IMR-90 (cell line): ENCODE measurements around the gene SOBP. TPM values are rescaled to one million over a fixed set of nuclear protein-coding genes. Genes with fewer than 3 reads are reported as not detected.

Experiments used
- ATAC-seq: fragments of 200-7000 bp; cut with Tn5 transposase; 2 replicates; pipeline ENCODE4 v1.9.1; 2020; ENCODE audit warnings: low read depth, mild to moderate bottlenecking, moderate library complexity
- BruUV-seq: library from RNA; stranded (reverse); fragments of 400-500 nt; replicated peaks from 2 replicates; lab custom pipeline; 2021; lab: Mats Ljungman, UMichigan
- CTCF ChIA-PET: fragments of 300-600 bp; formaldehyde crosslinking; extraction: SDS; loops from one replicate; lab custom pipeline; 2021; ENCODE audit warnings: antibody characterized with exemption; lab: Yijun Ruan, JAX
- POLR2A ChIA-PET: fragments of 300-600 bp; sonication (Branson Sonifier 250); formaldehyde crosslinking; loops from one replicate; lab custom pipeline; 2022; ENCODE audit warnings: antibody characterized with exemption; ENCODE audit not compliant: unreplicated experiment; lab: Charles Lee
- DNase-seq: peaks from one replicate; pipeline ENCODE4 v3.0.0; 2013
- H2AFZ ChIP-seq: replicated peaks from 2 replicates; pipeline ENCODE3; 2013; ENCODE audit warnings: low read length, mild to moderate bottlenecking; ENCODE audit not compliant: poor library complexity
- H2AK5ac ChIP-seq: 2 replicates; pipeline ENCODE4 v1.6.1; 2013; ENCODE audit warnings: low read depth, low read length, inconsistent platforms
- H2AK9ac ChIP-seq: replicated peaks from 2 replicates; pipeline ENCODE3; 2013; ENCODE audit warnings: mild to moderate bottlenecking, low read depth, low read length, moderate library complexity; ENCODE audit not compliant: poor library complexity
- H2BK120ac ChIP-seq: 2 replicates; pipeline ENCODE4 v1.6.1; 2013; ENCODE audit warnings: low read depth, low read length, inconsistent platforms
- H2BK15ac ChIP-seq: 3 replicates; pipeline ENCODE4 v1.6.1; 2013; ENCODE audit warnings: low read depth, low read length, inconsistent platforms
- H2BK20ac ChIP-seq: 2 replicates; pipeline ENCODE4 v1.6.1; 2013; ENCODE audit warnings: low read depth, mild to moderate bottlenecking, inconsistent platforms, low read length, moderate library complexity
- H2BK5ac ChIP-seq: 2 replicates; pipeline ENCODE4 v1.6.1; 2013; ENCODE audit warnings: mild to moderate bottlenecking, low read depth, low read length, inconsistent platforms; ENCODE audit not compliant: poor library complexity, severe bottlenecking
- H3K14ac ChIP-seq: replicated peaks from 2 replicates; pipeline ENCODE4 v1.6.1; 2013; ENCODE audit warnings: low read depth, low read length, inconsistent platforms
- H3K18ac ChIP-seq: 2 replicates; pipeline ENCODE4 v1.6.1; 2013; ENCODE audit warnings: low read depth, low read length, control low read depth
- H3K23ac ChIP-seq: 2 replicates; pipeline ENCODE4 v1.6.1; 2013; ENCODE audit warnings: low read depth, low read length, inconsistent platforms
- H3K27ac ChIP-seq: 2 replicates; pipeline ENCODE4 v1.5.1; 2013; ENCODE audit warnings: mild to moderate bottlenecking, control low read depth, low read length; ENCODE audit not compliant: insufficient read depth
- H3K27me3 ChIP-seq: 2 replicates; pipeline ENCODE4 v1.6.1; 2013; ENCODE audit warnings: low read length; ENCODE audit not compliant: control insufficient read depth, insufficient read depth
- H3K36me3 ChIP-seq: 2 replicates; pipeline ENCODE4 v1.6.1; 2013; ENCODE audit warnings: low read length, mixed read lengths; ENCODE audit not compliant: control insufficient read depth, insufficient read depth
- H3K4ac ChIP-seq: 2 replicates; pipeline ENCODE4 v1.6.1; 2013; ENCODE audit warnings: low read depth, low read length, inconsistent platforms
- H3K4me1 ChIP-seq: 2 replicates; pipeline ENCODE4 v1.6.1; 2013; ENCODE audit warnings: low read length, mixed read lengths; ENCODE audit not compliant: control insufficient read depth, insufficient read depth
- H3K4me2 ChIP-seq: 2 replicates; pipeline ENCODE4 v1.6.1; 2013; ENCODE audit warnings: low read depth, mild to moderate bottlenecking, control low read depth, low read length, moderate library complexity
- H3K4me3 ChIP-seq: 2 replicates; pipeline ENCODE4 v1.5.1; 2013; ENCODE audit warnings: low read depth, mild to moderate bottlenecking, control low read depth, low read length, moderate library complexity; ENCODE audit not compliant: insufficient read depth
- H3K56ac ChIP-seq: 2 replicates; pipeline ENCODE4 v1.6.1; 2013; ENCODE audit warnings: low read length, inconsistent platforms; ENCODE audit not compliant: insufficient read depth; ENCODE audit errors: extremely low read depth
- H3K79me1 ChIP-seq, 2 experiments: 2 replicates each; pipeline ENCODE4 v1.6.1; 2013; ENCODE audit warnings: low read length in 2 of 2, inconsistent platforms in 1 of 2, low read depth in 1 of 2
- H3K9ac ChIP-seq: 2 replicates; pipeline ENCODE4 v1.6.1; 2013; ENCODE audit warnings: low read depth, low read length, control low read depth
- H3K9me1 ChIP-seq: 2 replicates; pipeline ENCODE4 v1.6.1; 2013; ENCODE audit warnings: low read length, inconsistent platforms; ENCODE audit not compliant: insufficient read depth
- H3K9me3 ChIP-seq: 2 replicates; pipeline ENCODE4 v1.6.1; 2013; ENCODE audit warnings: low read length; ENCODE audit not compliant: control insufficient read depth, insufficient read depth
- H4K20me1 ChIP-seq: 2 replicates; pipeline ENCODE4 v1.6.1; 2013; ENCODE audit warnings: low read length, inconsistent platforms; ENCODE audit not compliant: insufficient read depth
- H4K5ac ChIP-seq: 2 replicates; pipeline ENCODE4 v1.6.1; 2013; ENCODE audit warnings: mild to moderate bottlenecking, low read depth, low read length, control low read depth
- H4K8ac ChIP-seq, 2 experiments: 2 replicates each; pipeline ENCODE4 v1.6.1; 2013; ENCODE audit warnings: low read depth in 2 of 2, low read length in 2 of 2, control low read depth in 1 of 2, inconsistent platforms in 1 of 2
- H4K91ac ChIP-seq: 2 replicates; pipeline ENCODE4 v1.6.1; 2013; ENCODE audit warnings: low read depth, low read length, inconsistent platforms; ENCODE audit not compliant: insufficient read depth
- BHLHE40 ChIP-seq: fragments of 150-350 bp; IDR thresholded peaks from 2 replicates; pipeline ENCODE4 v1.6.1; 2016; ENCODE audit warnings: mild to moderate bottlenecking, low read depth, low read length
- CEBPB ChIP-seq: IDR thresholded peaks from 2 replicates; pipeline ENCODE4 v1.6.1; 2012; ENCODE audit warnings: low read depth, low read length, improper control_type of control experiment
- CHD1 ChIP-seq: IDR thresholded peaks from 2 replicates; pipeline ENCODE4 v1.6.1; 2012; ENCODE audit warnings: low read depth, low read length, improper control_type of control experiment
- FOS ChIP-seq: fragments of 150-350 bp; IDR thresholded peaks from 2 replicates; pipeline ENCODE4 v1.6.1; 2016; ENCODE audit warnings: low read depth, low read length
- MAFK ChIP-seq: IDR thresholded peaks from 2 replicates; pipeline ENCODE4 v1.6.1; 2012; ENCODE audit warnings: low read depth, low read length, improper control_type of control experiment
- MAZ ChIP-seq: IDR thresholded peaks from 2 replicates; pipeline ENCODE4 v1.6.1; 2012; ENCODE audit warnings: low read depth, mild to moderate bottlenecking, low read length, improper control_type of control experiment, moderate library complexity, borderline replicate concordance
- MXI1 ChIP-seq: IDR thresholded peaks from 2 replicates; pipeline ENCODE4 v1.6.1; 2012; ENCODE audit warnings: low read depth, mild to moderate bottlenecking, low read length, moderate library complexity, borderline replicate concordance
- NFE2L2 ChIP-seq: fragments of 150-350 bp; IDR thresholded peaks from 2 replicates; pipeline ENCODE4 v1.6.1; 2016; ENCODE audit warnings: low read depth, mild to moderate bottlenecking, low read length
- POLR2A ChIP-seq: IDR thresholded peaks from 2 replicates; pipeline ENCODE4 v1.6.1; 2012; ENCODE audit warnings: mild to moderate bottlenecking, low read depth, low read length
- RAD21 ChIP-seq: IDR thresholded peaks from 2 replicates; pipeline ENCODE4 v1.6.1; 2012; ENCODE audit warnings: low read length, improper control_type of control experiment
- RCOR1 ChIP-seq: IDR thresholded peaks from 2 replicates; pipeline ENCODE4 v1.6.1; 2012; ENCODE audit warnings: mild to moderate bottlenecking, low read length, improper control_type of control experiment; ENCODE audit not compliant: insufficient replicate concordance
- RFX5 ChIP-seq: IDR thresholded peaks from 2 replicates; pipeline ENCODE4 v1.8.0; 2012; ENCODE audit warnings: low read depth, mild to moderate bottlenecking, low read length, moderate library complexity
- SMC3 ChIP-seq: fragments of 150-350 bp; IDR thresholded peaks from 2 replicates; pipeline ENCODE4 v1.6.1; 2016; ENCODE audit warnings: low read depth, mild to moderate bottlenecking, antibody characterized with exemption, low read length, moderate library complexity
- WGBS, 2 experiments: methylation state at CpG; one replicate each; pipeline versions ENCODE4 v1.1.5 to v1.1.7; 2013; ENCODE audit warnings: missing lambda C conversion rate in 2 of 2; ENCODE audit not compliant: insufficient read length in 1 of 2; ENCODE audit errors: extremely low coverage in 2 of 2; 5-methylcytosine and 5-hydroxymethylcytosine counted together
- dilution Hi-C: fragments of 300-500 bp; cut with HindIII; formaldehyde crosslinking; loops from one replicate; pipeline ENCODE4 v1.14.3; 2018; ENCODE audit warnings: low sequenced_read_pairs; ENCODE audit not compliant: unreplicated experiment
- in situ Hi-C: fragments of 300-500 bp; cut with MboI; formaldehyde crosslinking; loops from 3 replicates; pipeline ENCODE4 v1.14.3; 2019; ENCODE audit warnings: low sequenced_read_pairs, inconsistent platforms, mixed read lengths
- intact Hi-C: fragments of 100-400 bp; cut with micrococcal nuclease; formaldehyde crosslinking; loops from 2 replicates; pipeline ENCODE4 v1.10.0; 2022
- polyA plus RNA-seq, 3 experiments: library from polyadenylated mRNA; depleted of rRNA; stranded (reverse); fragments of >200 nt; gene quantifications; 2 replicates each; pipeline ENCODE4 v1.2.3, GENCODE V29; 2012; ENCODE audit warnings: low replicate concordance in 1 of 3
- total RNA-seq: library from RNA; depleted of rRNA; stranded (reverse); fragments of >200 nt; gene quantifications from 2 replicates; pipeline ENCODE4 v1.2.3, GENCODE V29; 2012
- TF ChIP-seq, protein P1 (sequence below): fragments of 150-350 bp; IDR thresholded peaks from 2 replicates; pipeline ENCODE4 v1.6.1; 2017; ENCODE audit warnings: mild to moderate bottlenecking, antibody characterized with exemption, low read length, low read depth
- TF ChIP-seq, protein P2 (sequence below): fragments of 150-350 bp; IDR thresholded peaks from 2 replicates; pipeline ENCODE4 v1.6.1; 2016; ENCODE audit warnings: low read depth, mild to moderate bottlenecking, low read length, moderate library complexity, borderline replicate concordance
- TF ChIP-seq, protein P3 (sequence below): conservative IDR thresholded peaks from 2 replicates; pipeline ENCODE4 v1.5.1; 2012; ENCODE audit warnings: mild to moderate bottlenecking, low read depth, low read length, improper control_type of control experiment

SOBP gene
- total and polyA plus RNA-seq, 2 of the 4 experiments (the other 2 are of a cell fraction) = 0.60 to 0.72 TPM

DNA sequence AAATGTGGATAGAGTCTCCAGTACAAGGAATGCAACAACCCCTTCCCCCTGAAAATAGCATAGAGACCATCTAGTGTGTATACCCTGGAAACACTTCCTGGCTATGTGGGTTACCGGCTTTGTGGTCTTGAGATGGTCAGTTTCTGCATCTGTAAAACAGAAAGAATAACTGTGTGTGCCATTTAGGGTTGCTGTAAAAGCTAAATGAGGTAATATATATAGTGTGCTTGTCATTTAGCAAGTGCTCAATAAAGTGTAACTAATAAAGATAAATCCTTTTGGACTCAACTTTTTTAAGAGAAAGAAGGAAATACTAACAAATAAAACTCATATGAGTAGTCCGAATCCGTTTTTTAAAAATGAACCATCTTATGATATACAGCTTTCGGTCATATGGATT lies 109.1 kb downstream of the SOBP start:
- in situ Hi-C loops (no loop called here), intact Hi-C loops (no loop called here), dilution Hi-C loops (no loop called here)
- H4K91ac ChIP-seq = no peak overlapping the region
- H3K79me1 ChIP-seq = no peaks in the 10 kb centered on the region
- WGBS, 2 experiments = no CpG with 5 or more reads among the region's 4 CpGs
- no peaks in the 10 kb centered on the region for H4K20me1 ChIP-seq
- H2BK120ac ChIP-seq = no peak overlapping the region
- no peak overlapping the region for H3K27ac ChIP-seq
- no peaks in the 10 kb centered on the region for H3K27me3 ChIP-seq
- H3K9me1 ChIP-seq = no peaks in the 10 kb centered on the region; the same call in 1 of the 2 replicates
- no peak overlapping the region for H3K18ac ChIP-seq
- H3K4me3 ChIP-seq = no peak overlapping the region
- TF ChIP-seq MXI1 (no peak), MAFK (no peak), SMC3 (no peak), BHLHE40 (no peak), RFX5 (no peak), NFE2L2 (no peak), RAD21 (no peak), RCOR1 (no peak), MAZ (no peak), FOS (no peak), CHD1 (no peak), POLR2A (no peak), CEBPB (no peak)
- TF ChIP-seq, protein P1, sequence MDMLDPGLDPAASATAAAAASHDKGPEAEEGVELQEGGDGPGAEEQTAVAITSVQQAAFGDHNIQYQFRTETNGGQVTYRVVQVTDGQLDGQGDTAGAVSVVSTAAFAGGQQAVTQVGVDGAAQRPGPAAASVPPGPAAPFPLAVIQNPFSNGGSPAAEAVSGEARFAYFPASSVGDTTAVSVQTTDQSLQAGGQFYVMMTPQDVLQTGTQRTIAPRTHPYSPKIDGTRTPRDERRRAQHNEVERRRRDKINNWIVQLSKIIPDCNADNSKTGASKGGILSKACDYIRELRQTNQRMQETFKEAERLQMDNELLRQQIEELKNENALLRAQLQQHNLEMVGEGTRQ = no peak
- TF ChIP-seq, protein P2, sequence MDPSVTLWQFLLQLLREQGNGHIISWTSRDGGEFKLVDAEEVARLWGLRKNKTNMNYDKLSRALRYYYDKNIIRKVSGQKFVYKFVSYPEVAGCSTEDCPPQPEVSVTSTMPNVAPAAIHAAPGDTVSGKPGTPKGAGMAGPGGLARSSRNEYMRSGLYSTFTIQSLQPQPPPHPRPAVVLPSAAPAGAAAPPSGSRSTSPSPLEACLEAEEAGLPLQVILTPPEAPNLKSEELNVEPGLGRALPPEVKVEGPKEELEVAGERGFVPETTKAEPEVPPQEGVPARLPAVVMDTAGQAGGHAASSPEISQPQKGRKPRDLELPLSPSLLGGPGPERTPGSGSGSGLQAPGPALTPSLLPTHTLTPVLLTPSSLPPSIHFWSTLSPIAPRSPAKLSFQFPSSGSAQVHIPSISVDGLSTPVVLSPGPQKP = no peak
- TF ChIP-seq, protein P3, sequence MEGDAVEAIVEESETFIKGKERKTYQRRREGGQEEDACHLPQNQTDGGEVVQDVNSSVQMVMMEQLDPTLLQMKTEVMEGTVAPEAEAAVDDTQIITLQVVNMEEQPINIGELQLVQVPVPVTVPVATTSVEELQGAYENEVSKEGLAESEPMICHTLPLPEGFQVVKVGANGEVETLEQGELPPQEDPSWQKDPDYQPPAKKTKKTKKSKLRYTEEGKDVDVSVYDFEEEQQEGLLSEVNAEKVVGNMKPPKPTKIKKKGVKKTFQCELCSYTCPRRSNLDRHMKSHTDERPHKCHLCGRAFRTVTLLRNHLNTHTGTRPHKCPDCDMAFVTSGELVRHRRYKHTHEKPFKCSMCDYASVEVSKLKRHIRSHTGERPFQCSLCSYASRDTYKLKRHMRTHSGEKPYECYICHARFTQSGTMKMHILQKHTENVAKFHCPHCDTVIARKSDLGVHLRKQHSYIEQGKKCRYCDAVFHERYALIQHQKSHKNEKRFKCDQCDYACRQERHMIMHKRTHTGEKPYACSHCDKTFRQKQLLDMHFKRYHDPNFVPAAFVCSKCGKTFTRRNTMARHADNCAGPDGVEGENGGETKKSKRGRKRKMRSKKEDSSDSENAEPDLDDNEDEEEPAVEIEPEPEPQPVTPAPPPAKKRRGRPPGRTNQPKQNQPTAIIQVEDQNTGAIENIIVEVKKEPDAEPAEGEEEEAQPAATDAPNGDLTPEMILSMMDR = no peak
- ChIA-PET POLR2A (no interaction called here), CTCF (no interaction called here)
- no peak overlapping the region for H3K4ac ChIP-seq
- no peak overlapping the region for H2AK9ac ChIP-seq
- H3K9me3 ChIP-seq = no peaks in the 10 kb centered on the region
- H4K8ac ChIP-seq = no peak overlapping the region
- no TSS peak for BruUV-seq
- H2BK5ac ChIP-seq = no peak overlapping the region
- no peak overlapping the region for H4K5ac ChIP-seq
- no peak overlapping the region for H3K9ac ChIP-seq
- DNase-seq = no peak
- no peak overlapping the region; the same call in 1 of the 2 replicates for H2BK20ac ChIP-seq
- H3K4me1 ChIP-seq = peaks cover 3% of the 10 kb centered on the region
- no peak overlapping the region for H3K56ac ChIP-seq
- H2AK5ac ChIP-seq = no peak overlapping the region
- H3K14ac ChIP-seq = no peak overlapping the region
- H3K4me2 ChIP-seq = no peak overlapping the region
- no peak overlapping the region for H2AFZ ChIP-seq
- no peak overlapping the region for H3K23ac ChIP-seq
- H2BK15ac ChIP-seq = no peak overlapping the region
- no peak for ATAC-seq
- H3K36me3 ChIP-seq = no peaks in the 10 kb centered on the region
